ENCODE data around the gene WDR7.

WDR7 gene

GRCh38 chr18:57051021-57051656 is 400.0 kb downstream of the WDR7 start:
- H4K20me1 ChIP-seq = peaks cover 0 to 3% (median 0%) of the 10 kb centered on the region in 11 experiments; a peak in 1 of 22 replicates
- no peaks in the 10 kb centered on the region for H3K36me3 ChIP-seq
- no peak for TF ChIP-seq Cebpa-rat (IDR thresholded peaks at IDR 0.05)
- no peaks in the 10 kb centered on the region for H3K27me3 ChIP-seq
- peaks cover 0 to 16% (median 14%) of the 10 kb centered on the region in 10 experiments; a peak in 13 of 20 replicates for H3K4me1 ChIP-seq
- H3K27ac ChIP-seq = no peak overlapping the region
- no peak overlapping the region for H3K9ac ChIP-seq
- no peak overlapping the region for H3K4me3 ChIP-seq
- peak overlapping the region in 8 of 11 experiments; percentile 20 to 64 (median 56); a peak in 14 of 22 replicates for H3K4me2 ChIP-seq
- H3K9me3 ChIP-seq (replicated peaks in 1 of 11) = peaks cover 0 to 5% (median 0%) of the 10 kb centered on the region in 11 experiments; a peak in 8 of 22 replicates

GRCh38 chr18:57051657-57052044 is 400.5 kb downstream of the WDR7 start:
- Histone ChIP-seq H3K36me3 (no peaks in the 10 kb centered on the region), H3K9me3 (replicated peaks in 1 of 11) (peaks cover 0 to under 1% (median 0%) of the 10 kb centered on the region in 11 experiments; a peak in 1 of 22 replicates), H3K9ac (no peak overlapping the region), H3K27me3 (no peaks in the 10 kb centered on the region), H3K27ac (no peak overlapping the region), H4K20me1 (peaks cover 0 to 3% (median 0%) of the 10 kb centered on the region in 11 experiments; a peak in 1 of 22 replicates), H3K4me1 (peaks cover 0 to 16% (median 14%) of the 10 kb centered on the region in 10 experiments; a peak in 13 of 20 replicates), H3K4me3 (no peak overlapping the region), H3K4me2 (peak overlapping the region in 8 of 11 experiments; percentile 20 to 64 (median 56); a peak in 14 of 22 replicates)
- TF ChIP-seq Cebpa-rat (IDR thresholded peaks at IDR 0.05) = no peak

GRCh38 chr18:57052173-57052572 is 401.0 kb downstream of the WDR7 start:
- no peak for TF ChIP-seq Cebpa-rat (IDR thresholded peaks at IDR 0.05)
- Histone ChIP-seq H3K4me2 (peak overlapping the region in 8 of 11 experiments; percentile 20 to 64 (median 56); a peak in 13 of 22 replicates), H3K9me3 (replicated peaks in 1 of 11) (no peaks in the 10 kb centered on the region), H4K20me1 (peaks cover 0 to 3% (median 0%) of the 10 kb centered on the region in 11 experiments; a peak in 1 of 22 replicates), H3K4me3 (no peak overlapping the region), H3K4me1 (peaks cover 0 to 16% (median 14%) of the 10 kb centered on the region in 10 experiments; a peak in 13 of 20 replicates), H3K27me3 (no peaks in the 10 kb centered on the region), H3K27ac (no peak overlapping the region), H3K9ac (no peak overlapping the region), H3K36me3 (no peaks in the 10 kb centered on the region)

GRCh38 chr18:57052759-57053158 is 401.6 kb downstream of the WDR7 start:
- no peak overlapping the region for H3K4me3 ChIP-seq
- no peak overlapping the region for H3K4me2 ChIP-seq
- no peak for TF ChIP-seq Cebpa-rat (IDR thresholded peaks at IDR 0.05)
- H3K9me3 ChIP-seq (replicated peaks in 1 of 11) = no peaks in the 10 kb centered on the region
- no peaks in the 10 kb centered on the region for H3K36me3 ChIP-seq
- H3K27ac ChIP-seq = no peak overlapping the region
- H3K27me3 ChIP-seq = no peaks in the 10 kb centered on the region
- peaks cover 0 to 16% (median 14%) of the 10 kb centered on the region in 10 experiments; a peak in 13 of 20 replicates for H3K4me1 ChIP-seq
- no peak overlapping the region for H3K9ac ChIP-seq
- peaks cover 0 to 3% (median 0%) of the 10 kb centered on the region in 11 experiments; a peak in 1 of 22 replicates for H4K20me1 ChIP-seq

- H3K4me2 ChIP-seq = no peak overlapping the region
- no peak overlapping the region for H3K9ac ChIP-seq
- TF ChIP-seq Cebpa-rat (IDR thresholded peaks at IDR 0.05) = no peak
- no peak overlapping the region for H3K27ac ChIP-seq
- no peaks in the 10 kb centered on the region for H3K27me3 ChIP-seq
- H3K9me3 ChIP-seq (replicated peaks in 1 of 11) = no peaks in the 10 kb centered on the region
- peaks cover 0 to 3% (median 0%) of the 10 kb centered on the region in 11 experiments; a peak in 1 of 22 replicates for H4K20me1 ChIP-seq
- H3K36me3 ChIP-seq = no peaks in the 10 kb centered on the region
- no peak overlapping the region for H3K4me3 ChIP-seq
- H3K4me1 ChIP-seq = peaks cover 0 to 16% (median 14%) of the 10 kb centered on the region in 10 experiments; a peak in 13 of 20 replicates
Observed at GRCh38 chr18:57054891-57055290, 403.7 kb downstream of the WDR7 start.

GRCh38 chr18:57057890-57058289 is 406.7 kb downstream of the WDR7 start:
- H3K9me3 ChIP-seq (replicated peaks in 1 of 11) = no peaks in the 10 kb centered on the region
- no peaks in the 10 kb centered on the region for H3K36me3 ChIP-seq
- H3K27ac ChIP-seq = no peak overlapping the region
- H4K20me1 ChIP-seq = peaks cover 0 to 1% (median 0%) of the 10 kb centered on the region in 11 experiments; a peak in 1 of 22 replicates
- peak overlapping the region in 2 of 11 experiments; percentile 11 to 13; a peak in 1 of 22 replicates for H3K4me2 ChIP-seq
- no peak overlapping the region for H3K4me3 ChIP-seq
- H3K9ac ChIP-seq = no peak overlapping the region
- no peak for TF ChIP-seq Cebpa-rat (IDR thresholded peaks at IDR 0.05)
- H3K4me1 ChIP-seq = no peaks in the 10 kb centered on the region
- peaks cover 0 to 4% (median 0%) of the 10 kb centered on the region in 11 experiments; a peak in 1 of 22 replicates for H3K27me3 ChIP-seq

GRCh38 chr18:57058734-57059133 is 407.6 kb downstream of the WDR7 start:
- Histone ChIP-seq H3K4me3 (no peak overlapping the region), H3K4me2 (no peak overlapping the region), H3K27me3 (peaks cover 0 to 4% (median 0%) of the 10 kb centered on the region in 11 experiments; a peak in 1 of 22 replicates), H3K9me3 (replicated peaks in 1 of 11) (no peaks in the 10 kb centered on the region), H3K4me1 (no peaks in the 10 kb centered on the region), H3K27ac (no peak overlapping the region), H3K36me3 (no peaks in the 10 kb centered on the region), H3K9ac (no peak overlapping the region), H4K20me1 (no peaks in the 10 kb centered on the region)
- no peak for TF ChIP-seq Cebpa-rat (IDR thresholded peaks at IDR 0.05)

- H4K20me1 ChIP-seq = no peaks in the 10 kb centered on the region
- H3K9ac ChIP-seq = no peak overlapping the region
- H3K4me3 ChIP-seq = no peak overlapping the region
- H3K9me3 ChIP-seq (replicated peaks in 1 of 11) = no peaks in the 10 kb centered on the region
- no peaks in the 10 kb centered on the region for H3K4me1 ChIP-seq
- no peak for TF ChIP-seq Cebpa-rat (IDR thresholded peaks at IDR 0.05)
- no peaks in the 10 kb centered on the region for H3K36me3 ChIP-seq
- peaks cover 0 to 4% (median 0%) of the 10 kb centered on the region in 11 experiments; a peak in 1 of 22 replicates for H3K27me3 ChIP-seq
- H3K27ac ChIP-seq = no peak overlapping the region
- no peak overlapping the region for H3K4me2 ChIP-seq
Observed at GRCh38 chr18:57059366-57059765, 408.2 kb downstream of the WDR7 start.

- H3K4me3 ChIP-seq = no peak overlapping the region
- H3K27me3 ChIP-seq = peaks cover 0 to 4% (median 0%) of the 10 kb centered on the region in 11 experiments; a peak in 1 of 22 replicates
- H3K27ac ChIP-seq = no peak overlapping the region
Observed at GRCh38 chr18:57060814-57061213, 409.7 kb downstream of the WDR7 start.

More at GRCh38 chr18:57060814-57061213, 409.7 kb downstream of the WDR7 start:
- no peak overlapping the region for H3K9ac ChIP-seq
- no peaks in the 10 kb centered on the region for H4K20me1 ChIP-seq
- TF ChIP-seq Cebpa-rat (IDR thresholded peaks at IDR 0.05) = no peak
- no peaks in the 10 kb centered on the region for H3K9me3 ChIP-seq (replicated peaks in 1 of 11)
- H3K36me3 ChIP-seq = no peaks in the 10 kb centered on the region
- no peaks in the 10 kb centered on the region for H3K4me1 ChIP-seq
- H3K4me2 ChIP-seq = no peak overlapping the region

Data from BLaER1 treated with 17β-estradiol and CSF1 and Interleukin-3, amounts not matched to agents 10 nM and 100 nM (cell line).